Hematopoietic multipotent progenitor cell treated with erythropoietin and hydrocortisone succinate and interleukin-3 and kit ligand, for 8 days (in vitro differentiated cells): ENCODE data around the gene USP47.

ENCODE experiments used
- DNase-seq: peaks from one replicate; pipeline ENCODE4 v3.0.0-alpha.2; 2015

Gene USP47

DNA sequence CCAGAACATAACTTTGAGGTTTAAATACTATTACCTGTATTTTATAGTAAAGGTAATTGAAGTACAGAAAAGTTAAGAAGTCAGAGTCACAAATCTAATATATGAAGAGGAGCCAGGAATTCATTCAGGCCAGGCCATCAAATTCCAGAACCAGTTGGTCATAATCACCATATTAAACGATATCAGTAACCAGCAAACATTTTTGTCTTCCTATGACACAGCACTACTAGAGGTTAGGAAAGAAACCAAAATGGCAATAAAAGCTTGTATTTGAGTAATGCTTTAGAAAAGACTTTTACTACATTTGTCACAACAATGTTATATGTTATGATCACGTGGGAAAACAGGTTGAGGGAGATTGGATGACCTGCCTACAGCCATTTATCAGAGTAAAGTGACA is 104.4 kb downstream of the USP47 start:
- no peak for DNase-seq

DNA sequence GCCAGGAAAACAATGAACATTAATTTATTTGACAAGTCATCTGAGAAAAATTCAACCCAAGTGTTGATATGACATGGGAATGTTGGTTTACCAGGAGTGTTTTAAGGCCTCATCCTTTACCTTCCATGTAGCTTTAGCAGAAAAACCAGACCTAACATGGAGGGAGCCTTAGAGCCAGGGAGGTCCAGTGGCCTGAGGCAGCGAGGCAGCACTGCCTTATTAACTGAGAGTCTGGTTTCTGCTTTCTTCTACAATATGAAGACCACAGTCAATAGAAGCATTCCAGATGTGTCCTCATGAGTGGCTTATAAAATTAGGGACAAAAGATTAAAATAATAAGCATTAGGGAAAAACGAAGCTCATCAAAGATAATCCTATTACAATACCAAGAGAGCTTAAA is 105.1 kb downstream of the USP47 start:
- no peak for DNase-seq

DNA sequence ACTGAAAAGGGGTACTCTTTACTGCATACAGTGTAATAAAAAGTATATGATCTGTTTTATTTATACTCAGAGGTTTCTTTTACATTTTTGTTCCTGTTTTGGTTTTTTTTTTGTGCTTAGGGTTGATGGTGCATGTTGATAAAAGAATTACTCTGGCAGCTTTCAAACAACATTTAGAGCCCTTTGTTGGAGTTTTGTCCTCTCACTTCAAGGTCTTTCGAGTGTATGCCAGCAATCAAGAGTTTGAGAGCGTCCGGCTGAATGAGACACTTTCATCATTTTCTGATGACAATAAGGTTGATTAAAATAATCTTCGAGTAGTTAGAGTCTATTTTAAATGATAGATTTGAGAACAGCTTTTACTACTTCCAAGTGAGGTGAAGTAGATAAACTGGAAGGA is 106.1 kb downstream of the USP47 start:
- no peak for DNase-seq

DNA sequence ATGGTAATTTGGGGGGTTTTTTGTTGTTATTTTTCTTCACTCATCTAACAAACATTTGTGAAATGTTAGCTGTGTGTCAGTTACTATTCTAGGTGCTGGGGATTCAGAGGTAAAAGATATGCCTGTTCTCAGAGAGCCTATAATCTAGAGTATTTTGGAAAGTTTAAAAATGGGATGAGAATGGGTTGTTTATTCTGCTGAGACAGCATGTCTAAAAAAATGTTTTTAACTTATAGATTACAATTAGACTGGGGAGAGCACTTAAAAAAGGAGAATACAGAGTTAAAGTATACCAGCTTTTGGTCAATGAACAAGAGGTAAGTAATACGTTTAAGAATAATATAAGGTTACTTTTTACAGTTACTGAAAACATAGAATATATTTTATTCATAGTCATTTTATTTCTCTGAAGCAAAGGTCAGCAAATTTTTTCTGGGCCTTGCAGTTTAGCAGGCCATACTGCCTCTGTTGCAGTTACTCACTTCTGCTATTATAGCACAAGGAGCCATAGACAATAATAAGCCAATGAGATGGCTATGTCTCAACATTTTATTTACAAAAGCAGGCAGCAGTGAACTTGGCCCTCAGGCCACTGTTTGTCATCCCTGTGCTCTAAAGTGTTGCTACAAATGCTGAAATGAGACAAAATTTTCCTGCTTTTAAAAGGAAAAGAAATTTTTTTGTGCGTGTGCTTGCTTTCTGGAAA is 106.6 kb downstream of the USP47 start:
- no peak for DNase-seq

DNA sequence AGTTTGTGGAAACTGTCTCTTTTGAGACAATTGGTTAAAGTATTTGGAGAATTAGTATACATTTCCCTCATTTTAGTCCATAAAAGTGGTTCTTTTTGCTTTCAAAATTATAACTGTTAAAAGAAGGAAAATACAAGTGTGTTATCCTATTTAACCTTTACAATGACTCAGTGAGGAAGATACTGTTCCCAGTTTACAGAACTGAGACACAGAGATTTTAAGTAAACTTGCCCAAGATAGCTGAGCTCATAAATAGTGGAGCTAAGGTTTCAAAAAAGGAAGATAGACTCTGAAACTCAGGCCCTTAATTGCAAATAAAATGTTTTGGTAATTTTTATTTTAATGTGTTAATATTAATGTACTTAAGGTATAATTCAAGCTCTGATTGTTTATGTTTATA is 107.7 kb downstream of the USP47 start:
- DNase-seq = no peak

DNA sequence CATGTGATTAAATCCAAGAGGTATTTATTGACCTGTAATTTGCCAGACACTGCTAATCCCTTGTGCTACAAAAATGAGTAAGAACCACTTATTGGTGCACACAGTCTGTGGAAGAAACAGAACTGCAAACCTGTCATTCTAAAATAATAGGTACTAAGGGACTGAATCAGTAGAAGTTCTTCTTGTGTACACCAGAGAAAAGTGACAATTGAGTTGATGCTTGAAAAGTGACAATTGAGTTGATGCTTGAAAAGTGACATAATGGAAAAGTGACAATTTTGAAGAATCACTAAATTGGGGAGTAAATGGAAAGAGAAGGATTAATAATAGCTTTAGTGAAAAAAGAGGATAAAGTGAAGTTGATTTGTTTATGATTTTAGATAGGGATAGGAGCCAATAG is 110.3 kb downstream of the USP47 start:
- no peak for DNase-seq

DNA sequence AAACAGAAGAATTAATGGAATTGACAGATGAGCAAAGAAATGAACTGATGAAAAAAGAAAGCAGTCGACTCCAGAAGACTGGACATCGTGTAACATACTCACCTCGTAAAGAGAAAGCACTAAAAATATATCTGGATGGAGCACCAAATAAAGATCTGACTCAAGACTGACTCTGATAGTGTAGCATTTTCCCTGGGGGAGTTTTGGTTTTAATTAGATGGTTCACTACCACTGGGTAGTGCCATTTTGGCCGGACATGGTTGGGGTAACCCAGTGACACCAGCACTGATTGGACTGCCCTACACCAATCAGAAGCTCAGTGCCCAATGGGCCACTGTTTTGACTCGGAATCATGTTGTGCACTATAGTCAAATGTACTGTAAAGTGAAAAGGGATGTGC is 114.2 kb downstream of the USP47 start:
- DNase-seq = no peak

DNA sequence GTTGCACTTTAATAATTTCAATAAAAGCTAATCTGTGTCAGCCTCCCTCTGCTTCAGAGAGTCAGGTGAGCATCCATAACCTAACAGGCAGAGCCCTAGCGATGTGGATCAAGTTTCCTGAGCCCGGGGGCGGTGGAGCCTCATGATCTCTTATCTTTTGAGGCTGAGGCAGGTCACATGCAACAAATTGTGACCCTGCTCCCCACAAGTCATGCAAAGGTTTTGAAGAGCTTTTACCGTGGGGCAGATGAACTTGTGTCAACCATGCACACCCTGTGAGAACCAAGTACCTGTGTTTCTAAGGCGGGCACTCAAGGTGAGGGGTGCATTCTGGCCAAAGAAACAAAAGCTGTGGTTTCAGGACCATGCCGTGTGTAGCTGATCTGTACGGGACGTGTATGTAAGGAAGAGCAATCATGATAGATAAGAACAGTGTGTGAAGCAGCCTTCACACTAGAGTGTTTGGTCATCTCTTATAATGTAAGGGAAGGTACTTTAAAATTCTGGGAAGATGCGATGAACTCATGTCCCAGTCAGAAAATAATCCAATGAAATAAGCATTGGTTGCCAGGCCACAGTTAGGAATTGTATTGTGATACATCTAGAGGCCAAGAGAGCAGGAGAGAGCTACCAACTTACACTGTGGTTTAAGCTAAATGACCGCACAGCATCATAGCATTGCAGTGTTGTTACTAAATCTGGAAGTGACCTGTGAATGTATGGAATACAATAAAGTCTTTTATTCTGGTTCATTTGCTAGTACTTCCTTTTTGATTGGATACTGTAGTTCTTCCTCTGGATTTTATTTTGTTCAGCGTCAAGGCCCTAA is 116.8 kb downstream of the USP47 start:
- DNase-seq = no peak

DNA sequence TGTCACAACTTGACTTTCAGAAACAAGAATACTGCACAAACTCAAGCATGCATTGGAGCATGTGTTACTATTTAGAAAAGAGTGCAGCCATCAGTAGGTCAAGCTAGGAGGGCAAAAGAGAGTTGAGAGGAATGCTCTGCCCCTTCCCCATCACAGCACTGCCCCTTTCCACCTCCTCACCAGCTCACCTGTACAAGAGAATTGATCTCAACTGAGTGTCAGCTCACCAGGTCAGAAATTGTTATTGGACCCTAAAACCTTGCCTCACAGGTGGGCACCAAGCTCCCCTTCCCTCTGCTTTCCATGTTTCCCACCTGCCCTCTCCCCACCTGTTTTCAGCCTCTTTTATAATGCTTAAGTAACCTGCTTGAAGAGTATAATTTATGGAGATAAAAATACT is 117.8 kb downstream of the USP47 start:
- no peak for DNase-seq

DNA sequence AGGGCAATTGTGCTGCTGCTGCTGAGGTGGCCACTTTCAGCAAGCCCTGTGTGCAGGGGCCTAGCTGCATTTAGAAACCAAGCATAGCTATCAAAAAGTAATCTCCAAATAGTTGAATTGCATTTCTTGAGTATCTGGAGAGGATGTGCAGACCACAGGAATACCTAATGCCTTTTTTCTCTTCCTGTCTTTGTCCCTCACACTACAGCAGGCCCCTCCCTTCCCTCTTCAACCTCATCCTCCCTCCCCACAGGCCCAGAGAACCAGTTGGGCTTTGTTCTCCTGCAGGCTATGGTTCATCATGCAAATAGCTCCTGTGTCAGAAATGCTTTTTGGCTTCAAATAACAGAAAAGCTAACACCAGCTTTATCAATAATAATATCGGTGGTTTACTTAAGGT is 118.9 kb downstream of the USP47 start:
- DNase-seq = no peak

DNA sequence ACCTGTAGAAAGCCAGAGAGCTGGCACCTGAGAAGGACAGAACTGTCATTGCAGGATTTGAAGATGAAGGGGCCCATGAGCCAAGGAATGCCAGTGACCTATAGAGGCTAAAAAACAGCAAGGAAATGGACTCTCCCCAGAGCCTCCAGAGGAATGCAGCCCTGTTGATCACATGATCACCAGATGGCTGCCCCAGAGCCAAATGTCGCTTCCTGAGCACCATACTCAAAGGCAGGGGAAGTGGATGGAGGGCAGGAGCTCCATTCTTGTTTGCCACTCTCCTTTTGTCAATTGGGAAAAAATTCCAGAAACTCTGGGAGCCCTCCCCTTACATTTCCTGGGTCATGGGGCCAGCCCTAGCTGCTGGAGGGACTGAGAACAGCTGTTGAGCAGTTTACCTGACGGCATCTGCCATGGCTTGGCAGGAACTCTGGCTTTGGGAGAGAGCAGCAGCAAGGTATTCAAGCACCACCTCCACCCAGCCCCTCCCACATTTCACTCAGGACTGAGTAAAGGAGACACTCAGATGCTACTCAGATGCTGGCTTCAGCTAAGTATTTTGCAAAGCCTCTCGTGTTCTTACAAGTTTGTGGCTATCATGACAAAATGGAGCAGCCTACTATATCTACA is 119.7 kb downstream of the USP47 start:
- DNase-seq = no peak

DNA sequence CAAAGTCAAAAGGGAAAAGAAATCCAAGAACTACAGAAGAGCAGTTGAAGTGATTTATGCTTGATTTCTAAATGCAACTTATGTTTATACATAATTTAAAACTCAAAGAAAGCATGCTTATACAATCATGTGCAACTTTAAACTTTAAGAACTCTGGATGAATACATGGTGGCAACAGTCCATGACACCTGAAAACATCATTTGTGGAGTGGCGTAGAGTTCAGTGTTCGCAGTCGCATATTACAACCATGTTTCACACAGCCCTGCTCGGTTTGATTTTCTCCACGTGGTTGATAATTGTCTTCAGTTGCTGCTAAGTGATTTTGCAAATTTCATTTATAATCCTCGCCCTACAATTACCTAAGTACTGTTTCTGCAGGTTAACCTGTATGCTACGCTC is 121.3 kb downstream of the USP47 start:
- DNase-seq = no peak

DNA sequence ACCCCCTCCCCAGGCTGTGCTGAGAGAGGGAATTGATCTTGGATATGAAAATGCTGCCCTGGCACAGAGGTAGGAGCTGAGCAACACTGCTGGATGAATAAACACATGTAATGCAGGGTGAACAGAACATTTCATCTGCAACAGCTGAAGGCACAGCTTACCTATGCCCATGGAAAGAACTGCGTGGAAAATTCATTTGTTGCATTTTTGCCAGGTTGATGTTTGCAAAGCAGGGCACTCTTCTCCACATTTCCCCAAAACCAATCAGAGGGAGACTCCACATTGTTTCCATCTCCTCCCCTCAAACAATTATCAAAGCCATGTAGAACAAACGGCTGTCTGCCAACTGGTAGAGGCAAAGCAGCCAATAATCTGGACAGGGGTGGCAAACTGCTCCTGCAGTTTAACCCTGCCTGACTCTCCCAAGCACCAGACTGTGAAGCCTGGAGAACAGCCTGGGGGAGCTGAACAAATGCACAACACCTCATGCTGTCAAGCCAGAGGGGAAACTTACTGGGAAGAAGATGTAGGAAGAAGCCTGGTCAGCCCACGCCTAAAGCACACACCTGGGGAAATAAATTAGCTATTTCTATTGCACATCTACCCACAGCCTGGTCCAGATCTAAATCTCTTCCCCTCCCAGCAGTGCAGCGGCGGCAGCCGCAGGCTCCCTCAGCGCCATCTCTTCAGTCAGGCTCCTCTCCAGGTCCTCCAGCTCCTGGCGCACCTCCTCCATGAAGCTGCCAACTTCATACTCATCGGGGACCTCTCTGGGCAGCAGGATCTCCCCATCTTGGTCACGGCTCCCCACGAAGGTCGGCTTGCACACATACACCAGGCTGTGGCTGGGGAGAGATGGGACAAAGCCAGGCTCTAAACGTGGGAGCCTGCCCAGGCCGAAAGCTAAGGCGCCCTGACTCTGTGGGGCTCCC is 122.3 kb downstream of the USP47 start:
- DNase-seq = no peak

DNA sequence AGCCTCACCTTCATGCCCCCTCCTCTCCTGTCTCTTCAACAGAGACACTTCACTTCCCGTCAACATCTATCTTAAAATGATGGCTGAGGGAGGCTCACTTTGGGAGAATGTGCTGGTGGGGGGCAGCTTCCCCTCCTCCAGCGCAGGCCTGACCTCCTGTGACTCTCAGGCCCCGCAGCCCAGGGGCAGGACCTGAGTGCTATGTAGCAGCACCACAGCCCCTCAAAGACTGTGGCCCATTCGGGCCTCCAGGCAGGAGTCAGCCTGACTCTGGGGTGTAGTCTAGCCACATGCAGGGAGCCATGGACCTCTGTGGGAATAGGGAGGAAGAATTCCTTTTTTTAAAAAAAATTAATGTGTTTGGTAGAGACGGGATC is 123.0 kb downstream of the USP47 start:
- no peak for DNase-seq

DNA sequence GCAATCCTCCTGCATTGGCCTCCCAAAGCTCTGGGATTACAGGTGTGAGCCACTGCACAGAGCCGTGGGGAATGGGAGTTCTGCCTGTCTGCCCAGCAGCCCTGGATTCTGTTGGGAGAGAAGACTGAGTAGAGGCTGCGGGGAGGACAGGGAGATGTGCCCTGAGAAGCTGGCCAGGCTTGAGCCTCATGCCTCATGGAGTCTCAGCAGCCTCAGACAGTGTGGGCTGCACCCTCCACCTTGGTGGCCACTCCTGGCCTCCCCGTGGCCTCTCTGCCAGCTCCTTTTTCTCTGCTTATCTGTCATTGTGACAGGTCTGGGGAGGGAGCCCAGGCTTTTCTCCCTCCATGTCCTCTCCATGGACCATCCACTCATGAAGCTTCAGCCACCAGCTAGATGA is 123.4 kb downstream of the USP47 start:
- no peak for DNase-seq

DNA sequence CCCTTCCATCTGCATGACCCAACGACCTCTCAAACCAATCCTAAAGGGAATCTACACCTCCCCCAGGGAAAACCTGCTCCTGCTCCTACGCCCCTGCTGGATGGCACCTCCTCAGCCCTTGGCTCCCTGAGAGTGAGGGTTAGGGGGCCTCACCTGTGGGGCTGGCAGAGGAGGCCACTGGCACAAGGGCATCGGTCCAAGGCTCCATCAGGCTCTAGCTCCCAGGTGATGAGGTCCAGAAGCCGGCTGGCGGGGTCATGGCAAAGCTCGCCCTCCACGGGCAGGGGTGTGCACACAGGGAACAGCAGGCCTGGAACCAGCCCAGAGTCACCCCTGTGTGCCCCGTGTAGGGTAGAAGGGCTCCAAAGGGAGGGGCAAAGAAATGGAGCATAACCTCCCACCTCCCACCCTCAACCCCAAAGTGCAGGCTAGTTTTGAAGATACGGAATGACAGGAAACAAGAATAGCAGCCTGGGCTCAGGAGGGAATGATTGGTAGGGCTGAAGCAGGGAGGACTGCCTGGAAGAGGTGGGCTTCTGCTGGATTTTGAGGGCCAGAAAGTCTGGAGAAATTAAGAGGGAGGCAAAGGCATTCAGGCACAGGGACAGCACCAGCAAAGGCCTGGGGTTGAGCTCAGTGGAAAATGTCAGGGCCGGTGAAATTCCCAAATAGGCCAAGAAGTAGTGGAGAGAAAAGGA is 124.0 kb downstream of the USP47 start:
- DNase-seq = no peak

DNA sequence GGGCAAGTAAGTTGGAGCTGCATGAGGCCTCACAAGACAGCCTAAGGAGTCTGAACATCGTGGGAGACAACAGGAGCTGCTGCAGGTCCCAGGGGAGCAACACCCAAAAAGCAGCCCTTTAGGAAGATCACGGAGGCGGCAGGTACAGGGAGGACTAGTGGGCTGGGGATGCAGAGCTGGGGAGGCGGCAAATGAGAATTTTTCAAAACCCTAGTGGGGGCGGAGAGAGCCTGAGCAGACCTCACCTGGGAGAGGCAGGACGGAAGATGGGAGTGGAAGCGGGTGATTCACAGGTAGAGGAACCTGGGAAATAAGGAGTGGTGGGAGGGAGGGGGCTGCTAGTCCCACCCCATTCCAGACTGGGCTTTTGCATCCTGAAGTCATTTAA is 124.6 kb downstream of the USP47 start:
- no peak for DNase-seq

DNA sequence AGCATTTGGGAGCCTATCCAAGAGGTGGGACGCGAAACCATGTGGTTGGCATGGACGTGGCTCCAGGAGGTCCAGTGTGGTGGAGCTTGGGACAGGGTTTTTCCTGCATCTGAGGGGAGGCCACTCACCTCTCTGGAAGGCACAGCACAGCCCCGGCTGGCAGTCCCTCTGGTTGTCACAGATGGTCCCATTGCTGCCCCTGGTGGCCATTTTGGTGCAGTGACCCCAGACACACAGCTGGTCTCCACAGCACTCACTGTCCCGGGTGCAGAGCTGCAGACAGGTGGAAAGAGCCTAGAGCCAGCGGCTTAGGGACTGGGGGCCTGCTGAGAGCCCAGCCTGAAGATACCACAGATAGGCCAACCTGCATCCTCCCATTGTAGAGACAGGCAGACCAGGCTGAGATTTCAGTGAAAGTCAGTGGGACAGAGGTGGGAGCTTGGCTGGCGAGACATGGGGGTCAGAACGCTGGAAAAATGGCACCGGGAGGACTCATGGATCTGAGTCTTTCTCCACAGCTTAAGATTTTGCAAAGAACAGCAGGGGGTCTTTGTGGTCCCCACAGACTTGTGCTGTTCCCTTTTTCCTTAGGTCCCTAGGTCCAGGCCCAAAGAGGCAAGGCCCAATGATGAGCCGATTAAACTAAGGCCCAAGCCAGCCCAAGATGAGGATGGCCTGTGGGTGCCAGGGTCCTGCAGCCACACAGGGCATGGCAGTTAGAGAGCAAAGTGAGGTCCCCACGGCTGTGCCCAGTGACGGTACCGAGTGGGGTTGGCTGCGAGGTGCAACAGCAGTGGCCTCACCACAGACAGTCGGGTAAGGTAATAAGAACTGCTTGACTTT is 125.3 kb downstream of the USP47 start:
- DNase-seq = peak; percentile 80

DNA sequence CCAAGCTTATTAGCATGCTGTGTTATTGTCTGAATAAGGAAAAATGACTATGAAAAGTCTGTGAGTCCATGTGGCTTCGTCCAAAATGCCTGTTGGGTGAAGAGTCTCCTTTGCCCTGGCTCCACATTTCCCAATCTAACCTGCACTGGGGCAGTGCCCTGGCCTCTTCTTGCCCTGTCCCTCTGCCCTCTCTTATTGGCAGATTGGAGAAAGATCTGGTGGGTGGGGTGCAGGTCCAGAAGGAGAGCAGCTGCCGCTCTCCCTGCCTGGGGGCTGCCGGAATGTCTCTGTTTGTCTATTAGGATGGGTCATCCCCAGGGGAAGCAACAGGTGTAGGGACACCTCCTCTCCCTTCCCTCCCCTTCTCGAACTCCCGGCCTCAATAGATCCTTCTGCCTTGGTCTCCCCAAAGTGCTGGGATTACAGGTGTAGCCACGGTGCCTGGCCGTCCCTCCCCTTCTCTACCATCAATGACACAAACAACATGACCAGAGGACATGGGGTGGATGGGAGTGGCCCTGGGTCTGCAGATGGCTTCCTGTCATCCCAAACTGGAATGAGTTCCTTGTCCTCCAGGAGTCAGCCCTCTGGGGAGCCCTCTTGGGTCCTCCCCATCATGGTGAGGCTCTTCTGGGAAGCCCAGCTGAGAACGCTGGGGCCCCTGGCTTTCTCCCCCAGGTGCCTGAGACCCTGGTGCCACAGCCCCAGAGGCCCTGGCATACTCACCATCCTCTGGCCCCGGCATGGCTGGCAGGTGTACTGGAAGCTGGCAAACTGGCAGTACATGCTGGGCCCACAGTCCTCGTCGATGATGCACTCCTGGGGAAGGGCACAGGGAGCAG is 126.1 kb downstream of the USP47 start:
- no peak for DNase-seq

DNA sequence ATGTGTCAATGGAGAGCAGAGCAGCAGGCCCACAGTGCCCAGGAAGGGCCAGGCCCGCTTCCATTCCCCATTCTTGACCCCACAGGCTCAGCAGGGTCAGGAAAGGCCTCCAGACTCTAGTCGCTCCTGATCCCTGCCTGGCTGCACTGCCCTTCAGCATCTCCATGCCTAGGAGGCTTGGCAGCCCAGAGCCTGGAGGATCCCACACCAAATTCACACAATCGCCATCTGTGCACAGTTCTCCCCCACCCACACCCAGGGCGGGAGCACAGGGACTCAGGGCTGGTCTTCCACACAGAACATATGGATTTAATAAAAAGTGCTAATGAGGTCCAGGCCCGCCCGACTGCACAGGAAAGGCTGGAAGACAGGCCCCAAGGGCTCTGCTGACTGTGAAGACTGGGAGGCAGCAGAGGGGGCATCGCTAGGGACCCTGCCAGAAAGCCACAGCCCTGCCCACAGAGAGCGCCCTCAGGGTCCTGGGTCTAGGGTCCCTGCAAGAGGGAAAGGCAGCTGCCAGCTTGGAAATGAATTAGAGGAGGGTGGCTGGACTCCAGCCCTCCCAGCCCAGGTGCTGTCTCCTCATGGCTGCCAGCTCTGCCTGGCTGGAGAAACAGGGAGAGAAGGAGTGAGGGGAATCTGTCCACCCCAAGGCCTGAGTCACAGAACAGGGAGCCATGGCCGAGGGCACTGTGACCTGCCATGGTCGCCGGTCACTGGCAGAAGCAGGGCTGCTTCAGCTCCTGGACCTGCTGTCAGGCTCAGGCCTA is 126.9 kb downstream of the USP47 start:
- no peak for DNase-seq
